H9 (cell line): ENCODE measurements around the gene LRP1B. TPM values are rescaled to one million over a fixed set of nuclear protein-coding genes. Genes with fewer than 3 reads are reported as not detected.

Experiments used
- DNase-seq: peaks from one replicate; pipeline ENCODE4 v3.0.0-alpha.2; 2017
- H2AFZ ChIP-seq: one replicate; pipeline ENCODE4 v1.6.1; 2013; ENCODE audit warnings: mild to moderate bottlenecking, low read length, control low read depth, moderate library complexity
- H2AK5ac ChIP-seq: 2 replicates; pipeline ENCODE4 v1.6.1; 2013; ENCODE audit warnings: low read length, control low read depth, mixed read lengths; ENCODE audit not compliant: insufficient read length
- H2BK120ac ChIP-seq: one replicate; pipeline ENCODE4 v1.6.1; 2013; ENCODE audit warnings: low read depth, mild to moderate bottlenecking, low read length, control low read depth, inconsistent platforms; ENCODE audit not compliant: poor library complexity, severe bottlenecking
- H2BK12ac ChIP-seq: 2 replicates; pipeline ENCODE4 v1.6.1; 2013; ENCODE audit warnings: low read length, control low read depth, mixed read lengths, low read depth; ENCODE audit not compliant: insufficient read length
- H2BK15ac ChIP-seq: 2 replicates; pipeline ENCODE4 v1.6.1; 2013; ENCODE audit warnings: low read depth, low read length, control low read depth
- H2BK20ac ChIP-seq: one replicate; pipeline ENCODE4 v1.6.1; 2013; ENCODE audit warnings: low read depth, mild to moderate bottlenecking, low read length, control low read depth, inconsistent platforms; ENCODE audit not compliant: poor library complexity, severe bottlenecking
- H2BK5ac ChIP-seq: 2 replicates; pipeline ENCODE4 v1.6.1; 2013; ENCODE audit warnings: low read length, control low read depth, mixed read lengths; ENCODE audit not compliant: insufficient read length
- H3K14ac ChIP-seq: 2 replicates; pipeline ENCODE4 v1.6.1; 2013; ENCODE audit warnings: low read length, control low read depth; ENCODE audit not compliant: insufficient read depth
- H3K18ac ChIP-seq: 2 replicates; pipeline ENCODE4 v1.6.1; 2013; ENCODE audit warnings: low read depth, mild to moderate bottlenecking, mixed read lengths, low read length, control low read depth; ENCODE audit not compliant: insufficient read length
- H3K23ac ChIP-seq: 2 replicates; pipeline ENCODE4 v1.6.1; 2013; ENCODE audit warnings: low read length, control low read depth, mixed read lengths, low read depth; ENCODE audit not compliant: insufficient read length
- H3K23me2 ChIP-seq: 2 replicates; pipeline ENCODE4 v1.6.1; 2013; ENCODE audit warnings: low read depth, mild to moderate bottlenecking, mixed read lengths, low read length, control low read depth; ENCODE audit not compliant: insufficient read length, poor library complexity, severe bottlenecking
- H3K27ac ChIP-seq: 2 replicates; pipeline ENCODE4 v1.5.1; 2013; ENCODE audit warnings: low read length, control low read depth, mixed read lengths, low read depth; ENCODE audit not compliant: insufficient read length
- H3K27me3 ChIP-seq: 2 replicates; pipeline ENCODE4 v1.6.1; 2013; ENCODE audit warnings: low read length, control low read depth, inconsistent platforms; ENCODE audit not compliant: insufficient read depth
- H3K4ac ChIP-seq: 2 replicates; pipeline ENCODE4 v1.6.1; 2013; ENCODE audit warnings: low read depth, mild to moderate bottlenecking, control low read depth, inconsistent platforms, low read length, moderate library complexity
- H3K4me1 ChIP-seq: 2 replicates; pipeline ENCODE4 v1.6.1; 2013; ENCODE audit warnings: low read length, control low read depth, inconsistent platforms; ENCODE audit not compliant: insufficient read depth
- H3K4me2 ChIP-seq: 2 replicates; pipeline ENCODE4 v1.6.1; 2013; ENCODE audit warnings: low read length, control low read depth, mixed read lengths; ENCODE audit not compliant: insufficient read length, insufficient read depth
- H3K56ac ChIP-seq: 2 replicates; pipeline ENCODE4 v1.6.1; 2013; ENCODE audit warnings: low read depth, mild to moderate bottlenecking, mixed read lengths, low read length, control low read depth; ENCODE audit not compliant: insufficient read length
- H3K79me1 ChIP-seq: 2 replicates; pipeline ENCODE4 v1.6.1; 2013; ENCODE audit warnings: low read depth, mild to moderate bottlenecking, moderate library complexity, low read length, control low read depth, inconsistent platforms; ENCODE audit not compliant: insufficient read depth, poor library complexity, severe bottlenecking
- H3K79me2 ChIP-seq: 2 replicates; pipeline ENCODE4 v1.6.1; 2013; ENCODE audit warnings: low read length, control low read depth, inconsistent platforms; ENCODE audit not compliant: insufficient read depth
- H3K9ac ChIP-seq: 2 replicates; pipeline ENCODE4 v1.6.1; 2013; ENCODE audit warnings: low read length, control low read depth, mixed read lengths; ENCODE audit not compliant: insufficient read length; ENCODE audit errors: extremely low read depth
- H3K9me3 ChIP-seq: one replicate; pipeline ENCODE4 v1.6.1; 2013; ENCODE audit warnings: low read depth, low read length, inconsistent platforms; ENCODE audit not compliant: control insufficient read depth
- H3T11ph ChIP-seq: one replicate; pipeline ENCODE4 v1.6.1; 2013; ENCODE audit warnings: mild to moderate bottlenecking, low read length, control low read depth, inconsistent platforms
- H4K20me1 ChIP-seq: one replicate; pipeline ENCODE4 v1.6.1; 2013; ENCODE audit not compliant: control insufficient read depth, insufficient read length, insufficient read depth
- H4K5ac ChIP-seq: 2 replicates; pipeline ENCODE4 v1.6.1; 2013; ENCODE audit warnings: low read depth, mild to moderate bottlenecking, mixed read lengths, low read length, control low read depth; ENCODE audit not compliant: insufficient read length
- H4K8ac ChIP-seq: replicated peaks from 2 replicates; pipeline ENCODE4 v1.6.1; 2013; ENCODE audit warnings: low read length, control low read depth, mixed read lengths, low read depth; ENCODE audit not compliant: insufficient read length
- H4K91ac ChIP-seq: 2 replicates; pipeline ENCODE4 v1.6.1; 2013; ENCODE audit warnings: low read depth, mild to moderate bottlenecking, moderate library complexity, mixed read lengths, low read length, control low read depth; ENCODE audit not compliant: insufficient read length
- H3K27ac Mint-ChIP-seq, 3 experiments: 2 replicates in 2 of 3; 3 replicates in 1 of 3; pipeline ENCODE4 v1.8.0; 2020 to 2021; ENCODE audit warnings: mixed read lengths in 3 of 3, mild to moderate bottlenecking in 1 of 3, moderate library complexity in 1 of 3
- H3K27me3 Mint-ChIP-seq: 2 replicates; pipeline ENCODE4 v1.8.0; 2021; ENCODE audit warnings: low read depth, mild to moderate bottlenecking, moderate library complexity, mixed read lengths
- H3K36me3 Mint-ChIP-seq, 3 experiments: 2 replicates in 2 of 3; 3 replicates in 1 of 3; pipeline ENCODE4 v1.8.0; 2020 to 2021; ENCODE audit warnings: low read depth in 3 of 3, mixed read lengths in 3 of 3; ENCODE audit not compliant: insufficient read depth in 1 of 3
- H3K4me1 Mint-ChIP-seq, 2 experiments: 2 replicates each; pipeline ENCODE4 v1.8.0; 2020; ENCODE audit warnings: mixed read lengths in 2 of 2
- H3K4me3 Mint-ChIP-seq, 2 experiments: 2 replicates in 1 of 2; 3 replicates in 1 of 2; pipeline ENCODE4 v1.8.0; 2020 to 2021; ENCODE audit warnings: mild to moderate bottlenecking in 2 of 2, mixed read lengths in 2 of 2, moderate library complexity in 1 of 2
- H3K9me3 Mint-ChIP-seq, 2 experiments: 2 replicates in 1 of 2; 3 replicates in 1 of 2; pipeline ENCODE4 v1.8.0; 2020; ENCODE audit warnings: mild to moderate bottlenecking in 2 of 2, mixed read lengths in 2 of 2, moderate library complexity in 1 of 2
- CTCF ChIP-seq: fragments of 200-600 bp; sonication (generic); conservative IDR thresholded peaks from 3 replicates; pipeline ENCODE4 v1.8.0; 2021; ENCODE audit warnings: antibody characterized with exemption, mild to moderate bottlenecking
- WGBS: extraction: QIAGEN DNeasy Blood & Tissue Kit; methylation state at CpG from one replicate; pipeline ENCODE4 v1.1.7; 2013; ENCODE audit warnings: missing lambda C conversion rate, low lambda C conversion rate, mixed read lengths; ENCODE audit not compliant: insufficient read length; ENCODE audit errors: extremely low coverage; 5-methylcytosine and 5-hydroxymethylcytosine counted together
- total RNA-seq: library from RNA; stranded (reverse); gene quantifications from 2 replicates; pipeline ENCODE4 v1.2.1, GENCODE V29; 2021

Gene LRP1B
- total RNA-seq, 1 experiment from 2014 or later = not detected

- no peaks in the 10 kb centered on the region for H3K79me1 ChIP-seq
- no peak overlapping the region for H3K27ac Mint-ChIP-seq
- H4K5ac ChIP-seq = no peak overlapping the region
- no peak overlapping the region for H2AFZ ChIP-seq
- no peak overlapping the region for H2BK120ac ChIP-seq
- no peak overlapping the region for H4K8ac ChIP-seq
- H3K23me2 ChIP-seq = no peaks in the 10 kb centered on the region
- H3K4me1 ChIP-seq = no peaks in the 10 kb centered on the region
- no peak overlapping the region for H3K23ac ChIP-seq
- no peak overlapping the region for H3K18ac ChIP-seq
- H3K27ac ChIP-seq = no peak overlapping the region
- no peak overlapping the region for H3K4me2 ChIP-seq
- no peak overlapping the region for H2BK15ac ChIP-seq
- no peaks in the 10 kb centered on the region for H4K20me1 ChIP-seq
- DNase-seq = no peak
- no peak overlapping the region for H4K91ac ChIP-seq
- H3K4ac ChIP-seq = no peak overlapping the region
- no peaks in the 10 kb centered on the region for H3K27me3 ChIP-seq
- no peak overlapping the region for H3K14ac ChIP-seq
- H3K27me3 Mint-ChIP-seq = no peaks in the 10 kb centered on the region; the same call in 1 of the 2 replicates
- no peak overlapping the region for H3K56ac ChIP-seq
- H3T11ph ChIP-seq = no peak overlapping the region
- no peak overlapping the region for H3K9ac ChIP-seq
- H3K9me3 Mint-ChIP-seq = no peaks in the 10 kb centered on the region
- H2BK5ac ChIP-seq = no peak overlapping the region
- WGBS = no CpG with 5 or more reads among the region's 1 CpG
- H3K4me3 Mint-ChIP-seq = no peak overlapping the region
- peaks cover 1% of the 10 kb centered on the region in 2 experiments for H3K4me1 Mint-ChIP-seq
- no peaks in the 10 kb centered on the region for H3K9me3 ChIP-seq
- TF ChIP-seq CTCF = no peak
- no peak overlapping the region for H2BK20ac ChIP-seq
- no peaks in the 10 kb centered on the region for H3K79me2 ChIP-seq
- H2AK5ac ChIP-seq = no peak overlapping the region
- H2BK12ac ChIP-seq = no peak overlapping the region
- no peaks in the 10 kb centered on the region for H3K36me3 Mint-ChIP-seq
These were observed 1089.5 kb downstream of the LRP1B start for GRCh38 chr2:141041281-141041680.
